GM18517 (cell line): Measurements from ENCODE around the gene KCNC3.

Experiments
- ATAC-seq: cut with Tn5 transposase; IDR thresholded peaks from one replicate; pipeline ENCODE4 v1.9.1; 2021; ENCODE audit warnings: mild to moderate bottlenecking, moderate library complexity; ENCODE audit not compliant: unreplicated experiment

KCNC3 gene

DNA sequence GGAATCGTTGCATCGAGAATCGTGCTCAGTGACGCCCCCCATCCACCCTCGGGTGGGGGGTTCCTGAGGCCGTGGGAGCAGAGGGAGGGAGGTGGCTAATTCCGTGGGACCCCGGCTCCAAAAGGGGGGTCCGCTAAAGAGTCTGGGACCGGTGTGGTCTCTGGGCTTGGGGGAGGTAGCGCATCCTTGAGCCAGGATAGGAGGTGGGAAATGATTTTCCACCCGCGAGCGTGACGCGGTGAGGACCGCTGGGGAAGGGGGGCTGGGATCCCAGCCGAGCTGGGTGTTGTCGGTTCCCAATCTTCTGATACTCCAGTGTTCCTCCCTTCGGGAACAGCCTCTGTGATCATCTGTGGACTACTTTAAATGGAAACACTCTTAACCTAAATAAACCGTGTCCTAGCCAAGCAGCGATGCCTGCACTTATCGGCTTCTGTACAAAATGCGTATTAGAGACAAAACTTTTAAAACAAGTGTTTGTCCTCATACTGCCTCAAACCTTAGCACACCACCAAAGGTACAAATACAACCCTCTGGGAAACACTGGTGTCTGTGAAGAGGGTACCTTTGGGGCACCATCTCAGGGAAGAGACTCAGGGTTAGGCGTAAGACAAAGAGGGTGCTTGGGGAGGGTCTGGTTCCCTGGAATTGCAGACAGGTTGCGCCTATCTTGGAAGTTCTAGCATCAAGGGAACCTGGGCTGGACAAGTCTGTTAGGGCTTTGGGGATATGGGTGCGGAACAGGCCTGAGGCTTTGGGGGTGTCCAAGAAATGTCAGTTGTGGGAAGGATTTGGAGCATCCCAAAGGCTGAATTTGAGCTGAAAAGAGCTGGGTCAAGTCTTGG, 16.0 kb downstream of the KCNC3 start:
- ATAC-seq, result no peak

DNA sequence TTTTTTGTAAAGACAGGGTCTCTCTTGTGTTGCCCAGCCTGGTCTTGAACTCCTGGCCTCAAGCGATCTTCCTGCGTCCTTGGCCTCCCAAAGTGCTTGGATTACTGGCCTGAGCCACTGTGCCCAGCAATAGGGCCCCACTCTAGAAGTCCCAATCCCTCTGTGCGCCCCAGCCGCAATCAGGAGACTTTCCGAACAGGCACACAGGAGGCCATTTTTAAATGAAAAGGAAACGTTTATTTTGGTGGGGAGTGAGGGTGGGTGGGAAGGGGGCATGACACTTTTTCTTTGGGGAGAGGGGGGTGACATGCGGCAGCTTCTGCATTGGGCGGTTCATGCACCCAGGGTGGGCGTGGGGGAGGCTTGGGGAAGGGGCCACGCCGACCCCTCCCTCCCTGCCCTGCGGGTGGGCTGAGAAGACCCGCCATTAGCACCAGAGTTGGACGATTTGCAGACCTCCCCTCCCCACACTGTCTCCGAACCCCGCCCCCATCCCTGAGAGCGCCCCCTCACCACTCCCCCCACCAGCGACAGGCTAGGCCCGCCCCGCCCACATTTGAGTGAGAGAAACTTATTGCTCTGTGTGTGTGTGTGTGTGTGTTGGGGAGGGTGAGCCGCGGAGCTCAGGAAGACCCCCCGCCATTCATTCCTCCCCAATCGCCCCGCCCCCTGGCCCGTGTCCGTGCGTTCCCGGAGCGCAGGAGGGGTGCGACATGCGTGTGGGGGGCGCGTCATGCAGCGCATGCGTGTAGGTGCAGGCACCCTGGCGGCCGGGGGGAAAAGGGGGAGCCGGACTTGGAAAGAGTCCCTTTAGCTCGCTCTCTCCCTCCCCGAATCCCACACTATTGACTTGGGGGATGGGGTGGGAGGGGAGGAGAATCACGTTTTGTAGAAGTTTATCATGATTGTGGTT, 17.2 kb downstream of the KCNC3 start:
- ATAC-seq, result no peak

DNA sequence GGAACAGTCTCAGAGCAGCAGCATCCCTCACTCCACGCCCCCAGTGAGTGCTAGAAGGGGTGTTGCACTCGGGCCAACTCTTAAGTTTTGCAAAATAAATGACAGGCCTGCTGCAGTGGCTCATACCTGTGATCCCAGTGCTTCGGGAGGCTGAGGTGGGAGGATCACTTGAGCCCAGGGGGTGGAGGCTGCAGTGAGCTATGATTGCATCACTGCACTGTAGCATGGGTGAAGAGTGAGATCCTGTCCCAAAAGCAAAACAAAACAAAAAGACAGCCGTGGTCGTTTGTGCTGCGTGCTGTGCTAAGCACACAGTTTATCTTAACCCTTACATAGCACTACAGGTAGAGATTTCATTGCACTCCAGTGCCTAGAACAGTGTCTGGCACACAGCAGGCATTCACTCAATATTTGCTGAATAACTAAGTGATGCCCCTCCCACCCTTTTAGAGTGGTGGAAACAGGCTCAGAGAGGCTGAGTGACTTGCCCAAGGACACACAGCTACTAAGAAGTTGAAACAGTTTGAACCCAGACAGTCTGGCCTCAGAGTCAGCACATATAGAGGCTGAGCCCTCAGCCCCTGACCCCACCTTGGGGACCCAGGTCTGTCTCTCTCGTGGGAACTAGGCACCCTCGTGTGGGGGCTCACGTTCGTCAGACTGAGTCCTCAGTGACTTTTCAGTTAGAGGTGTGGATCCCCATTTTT, 18.3 kb downstream of the KCNC3 start:
- ATAC-seq, result no peak

DNA sequence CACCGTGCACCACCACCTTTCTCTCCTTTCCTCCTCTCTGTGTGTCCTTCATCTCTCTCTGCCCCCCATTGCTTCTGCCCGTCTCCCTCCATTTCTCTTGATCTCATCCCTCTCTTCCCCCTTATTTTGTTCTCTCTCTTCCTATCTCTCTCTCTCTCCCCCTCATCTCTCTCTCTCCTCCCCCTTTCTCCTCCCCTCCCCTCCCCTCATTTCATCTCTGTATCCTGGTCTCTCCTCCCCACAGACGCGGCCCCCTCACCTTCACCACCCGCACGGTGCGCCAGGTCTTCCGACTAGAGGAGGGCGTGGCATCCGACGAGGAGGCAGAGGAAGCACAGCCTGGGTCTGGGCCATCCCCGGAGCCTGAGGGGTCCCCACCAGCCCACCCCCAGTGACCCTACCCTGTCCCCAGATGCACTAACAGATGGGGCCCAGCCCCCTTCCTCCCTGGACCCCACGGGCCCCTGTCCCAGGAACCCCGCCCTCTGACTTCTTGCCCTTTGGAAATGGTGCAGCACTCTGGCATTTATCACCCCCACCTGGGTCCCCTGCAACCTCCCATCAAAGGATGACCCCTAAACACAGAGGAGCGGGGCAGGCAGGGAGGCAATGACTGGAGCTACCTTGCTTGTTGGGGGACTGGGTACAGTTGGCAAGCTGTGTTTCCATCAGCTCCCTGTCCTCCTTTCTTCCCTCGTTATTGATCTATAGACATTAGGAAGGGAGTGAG, 19.6 kb downstream of the KCNC3 start:
- no peak for ATAC-seq

DNA sequence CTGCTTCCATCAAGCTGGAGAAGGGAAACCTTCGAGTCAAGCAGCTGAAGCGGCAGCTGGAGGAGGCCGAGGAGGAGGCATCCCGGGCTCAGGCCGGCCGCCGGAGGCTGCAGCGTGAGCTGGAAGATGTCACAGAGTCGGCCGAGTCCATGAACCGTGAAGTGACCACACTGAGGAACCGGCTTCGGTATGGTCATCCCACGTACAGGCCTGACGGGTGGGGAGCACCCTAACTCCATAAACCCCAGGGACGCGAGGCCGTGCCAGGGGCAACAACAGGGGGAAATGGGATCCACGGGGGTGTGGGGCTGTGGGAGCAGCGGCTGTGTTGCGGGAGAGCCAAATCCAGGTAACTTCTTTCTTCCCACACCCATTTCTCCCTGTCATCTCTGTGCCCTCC, 20.2 kb downstream of the KCNC3 start:
- no peak for ATAC-seq

DNA sequence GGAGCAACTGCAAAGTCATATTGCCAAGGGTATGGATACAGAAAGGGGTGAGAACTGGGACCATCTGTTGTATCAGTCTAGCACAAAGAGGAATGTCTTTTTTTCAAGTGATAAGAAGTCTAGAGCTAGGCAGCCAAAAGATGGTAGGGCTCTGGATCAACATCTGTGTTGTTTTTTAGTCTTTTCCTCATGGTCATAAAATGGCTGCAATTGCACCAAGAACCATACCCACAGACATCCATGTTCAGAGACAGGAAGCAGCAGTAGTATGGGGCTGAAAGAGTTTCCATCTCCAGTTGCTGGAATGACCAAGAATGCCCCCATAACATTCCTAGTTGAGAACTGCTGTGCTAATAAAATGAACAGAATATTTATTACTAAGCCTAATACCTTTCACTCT, 25.6 kb downstream of the KCNC3 start:
- ATAC-seq, result no peak

DNA sequence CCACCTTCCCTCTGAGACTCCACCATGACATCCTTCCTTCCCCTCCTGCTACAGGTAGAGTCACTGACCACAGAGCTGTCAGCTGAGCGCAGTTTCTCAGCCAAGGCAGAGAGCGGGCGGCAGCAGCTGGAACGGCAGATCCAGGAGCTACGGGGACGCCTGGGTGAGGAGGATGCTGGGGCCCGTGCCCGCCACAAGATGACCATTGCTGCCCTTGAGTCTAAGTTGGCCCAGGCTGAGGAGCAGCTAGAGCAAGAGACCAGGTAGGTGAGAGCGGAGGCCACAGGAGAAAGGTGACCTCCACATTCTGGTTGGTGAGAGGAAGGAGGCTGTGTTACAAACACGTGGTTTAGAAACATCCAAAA, 27.6 kb downstream of the KCNC3 start:
- ATAC-seq, result no peak

DNA sequence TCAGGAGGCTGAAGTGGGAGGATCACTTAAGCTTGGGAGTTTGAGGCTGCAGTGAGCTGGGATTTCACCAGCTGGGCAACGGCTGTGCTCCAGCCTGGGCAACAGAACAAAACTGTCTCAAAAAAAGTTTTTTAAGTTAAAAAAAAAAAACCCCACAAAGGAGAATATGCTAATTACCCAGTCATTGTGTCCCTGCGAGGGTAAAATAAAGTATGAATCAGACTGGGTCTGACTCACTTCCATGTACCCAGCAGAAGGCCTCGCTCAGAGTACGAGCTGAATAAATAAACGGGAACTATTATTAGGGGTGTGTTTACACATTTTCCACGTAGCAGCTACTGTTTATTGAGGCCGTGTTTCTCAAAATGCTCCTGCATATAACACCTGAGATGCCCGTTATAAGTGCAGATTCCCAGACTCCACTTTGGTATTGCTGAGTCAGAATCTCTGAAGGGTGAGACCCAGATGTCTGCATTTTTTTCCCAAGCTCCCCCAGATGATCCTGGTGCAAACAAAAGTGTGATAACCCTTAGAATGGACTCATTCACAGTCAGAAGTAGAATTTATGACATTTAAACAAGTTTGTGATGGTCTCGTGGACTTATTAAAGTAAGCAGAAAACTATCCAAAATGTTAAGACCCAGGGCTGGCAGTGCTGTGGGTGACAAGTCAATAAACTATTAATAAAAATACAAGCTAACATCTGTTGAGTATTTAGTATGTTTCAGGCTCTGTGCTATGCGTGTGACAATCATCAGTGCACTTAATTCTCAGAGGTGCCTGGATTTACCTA, 28.2 kb downstream of the KCNC3 start:
- ATAC-seq, result no peak

DNA sequence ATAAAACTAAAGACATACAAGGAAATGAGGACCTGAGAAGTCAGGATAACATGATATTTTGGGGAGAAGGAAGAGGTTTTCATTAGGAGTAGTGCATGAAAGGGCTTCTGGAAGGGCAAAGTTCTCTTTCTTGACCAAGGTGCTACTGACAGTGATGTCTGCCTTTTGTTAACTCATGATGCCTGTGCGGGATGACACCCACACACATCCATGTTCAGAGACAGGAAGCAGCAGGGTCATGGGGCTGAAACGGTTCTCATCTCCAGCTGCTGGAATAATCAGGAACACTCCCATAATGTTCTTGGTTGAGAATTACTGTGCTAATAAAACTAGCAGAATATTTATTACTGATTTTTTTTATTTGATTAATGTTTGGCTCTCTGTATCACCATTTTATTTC, 29.1 kb downstream of the KCNC3 start:
- no peak for ATAC-seq

DNA sequence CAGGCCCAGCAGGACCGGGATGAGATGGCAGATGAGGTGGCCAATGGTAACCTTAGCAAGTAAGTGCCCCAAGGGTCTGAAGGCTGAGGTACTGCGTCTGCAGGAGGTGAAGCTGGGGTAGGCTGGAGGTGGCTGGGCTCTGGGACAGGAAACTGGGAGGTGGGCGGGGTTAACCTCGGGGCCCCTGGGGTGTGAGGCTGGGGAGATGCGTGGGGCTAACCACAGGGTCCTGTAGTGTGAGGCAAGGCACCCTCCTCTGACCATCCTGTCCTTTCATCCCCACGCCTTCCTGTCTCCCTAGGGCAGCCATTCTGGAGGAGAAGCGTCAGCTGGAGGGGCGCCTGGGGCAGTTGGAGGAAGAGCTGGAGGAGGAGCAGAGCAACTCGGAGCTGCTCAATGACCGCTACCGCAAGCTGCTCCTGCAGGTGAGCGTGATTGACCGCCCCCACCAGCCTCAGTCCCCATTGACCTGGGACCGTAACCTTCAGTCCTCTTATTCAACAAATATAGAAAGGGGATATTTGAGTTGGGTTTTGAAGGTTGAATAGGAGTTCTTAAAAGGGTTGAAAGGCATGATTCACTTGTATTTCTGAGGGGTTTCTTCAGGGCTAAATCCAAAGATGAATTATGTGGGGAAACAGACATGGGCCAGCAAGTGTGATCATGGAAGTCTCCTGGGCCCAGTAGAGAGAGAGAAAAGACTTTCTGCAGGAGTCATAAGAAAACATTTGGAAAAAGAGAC, 35.7 kb downstream of the KCNC3 start:
- ATAC-seq, result no peak

DNA sequence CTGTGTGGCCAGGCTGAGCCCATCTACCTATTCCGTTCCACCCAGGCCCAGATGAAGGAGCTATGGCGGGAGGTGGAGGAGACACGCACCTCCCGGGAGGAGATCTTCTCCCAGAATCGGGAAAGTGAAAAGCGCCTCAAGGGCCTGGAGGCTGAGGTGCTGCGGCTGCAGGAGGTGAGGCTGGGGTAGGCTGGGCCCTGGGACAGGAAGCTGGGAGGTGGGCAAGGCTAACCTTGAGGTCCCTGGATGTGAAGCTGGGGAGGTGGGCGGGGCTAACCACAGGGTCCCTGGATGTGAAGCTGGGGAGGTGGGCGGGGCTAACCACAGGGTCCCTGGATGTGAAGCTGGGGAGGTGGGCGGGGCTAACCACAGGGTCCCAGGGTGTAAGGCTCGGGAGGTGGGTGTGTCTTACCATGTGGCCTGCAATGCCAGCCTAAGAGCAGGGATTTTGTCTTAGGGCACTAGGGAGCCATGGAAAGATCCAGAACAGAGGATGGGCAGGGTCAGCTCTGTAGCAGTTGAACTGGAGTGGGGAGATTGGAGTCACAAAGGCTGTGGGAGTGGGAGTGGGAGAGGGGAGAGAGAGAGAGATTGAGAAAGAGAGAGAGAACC, 36.9 kb downstream of the KCNC3 start:
- ATAC-seq, result no peak

DNA sequence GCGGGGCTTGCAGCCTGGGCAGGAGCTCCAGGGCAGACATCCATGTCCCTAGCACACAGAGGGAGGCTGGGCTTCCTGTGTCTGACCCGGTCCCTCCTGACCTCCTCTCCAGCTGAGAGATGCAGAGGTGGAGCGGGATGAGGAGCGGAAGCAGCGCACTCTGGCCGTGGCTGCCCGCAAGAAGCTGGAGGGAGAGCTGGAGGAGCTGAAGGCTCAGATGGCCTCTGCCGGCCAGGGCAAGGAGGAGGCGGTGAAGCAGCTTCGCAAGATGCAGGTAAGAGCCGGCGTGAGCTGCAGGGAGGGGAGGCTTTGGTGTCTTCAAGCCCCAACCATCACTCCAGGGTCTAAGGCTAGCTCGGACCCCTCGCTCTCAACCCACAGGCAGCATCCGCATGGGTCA, 38.4 kb downstream of the KCNC3 start:
- ATAC-seq, result no peak

DNA sequence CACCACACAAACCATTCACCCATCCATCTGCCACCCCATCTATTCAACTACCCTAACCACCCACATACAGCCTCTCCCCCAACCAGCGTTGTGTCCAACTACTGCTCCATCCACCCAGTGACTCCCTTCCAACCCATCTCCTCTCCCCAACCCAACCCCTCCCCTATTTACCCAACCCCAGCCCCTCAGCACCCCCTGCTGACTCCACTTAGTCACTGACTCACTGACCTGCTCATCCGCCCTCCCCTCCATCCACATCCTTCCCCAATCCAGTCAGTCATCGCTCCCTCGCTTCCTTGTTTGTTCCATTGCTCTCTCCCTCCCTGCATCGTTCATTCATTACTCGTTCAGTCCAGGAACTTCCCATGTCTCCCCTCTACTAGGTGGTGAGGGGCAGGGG, 39.2 kb downstream of the KCNC3 start:
- no peak for ATAC-seq

DNA sequence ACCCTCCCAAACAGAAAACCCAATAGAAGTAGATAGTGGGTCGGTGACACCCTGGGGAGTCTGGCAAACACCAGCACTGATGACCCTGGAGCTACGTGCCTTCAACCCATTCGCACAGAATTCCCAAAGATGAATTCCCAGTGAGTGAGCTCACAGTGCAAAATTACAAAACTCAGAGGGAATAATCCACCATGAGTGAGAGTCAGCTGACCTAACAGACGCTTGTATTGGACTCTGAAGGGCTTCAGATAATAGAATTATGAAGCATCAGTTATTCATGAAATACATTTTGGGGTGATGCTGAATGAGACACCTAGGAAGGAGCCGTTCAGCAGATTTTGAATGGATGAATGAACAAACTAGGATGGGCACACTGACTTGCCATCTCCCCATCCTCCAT, 40.2 kb downstream of the KCNC3 start:
- ATAC-seq, result no peak

DNA sequence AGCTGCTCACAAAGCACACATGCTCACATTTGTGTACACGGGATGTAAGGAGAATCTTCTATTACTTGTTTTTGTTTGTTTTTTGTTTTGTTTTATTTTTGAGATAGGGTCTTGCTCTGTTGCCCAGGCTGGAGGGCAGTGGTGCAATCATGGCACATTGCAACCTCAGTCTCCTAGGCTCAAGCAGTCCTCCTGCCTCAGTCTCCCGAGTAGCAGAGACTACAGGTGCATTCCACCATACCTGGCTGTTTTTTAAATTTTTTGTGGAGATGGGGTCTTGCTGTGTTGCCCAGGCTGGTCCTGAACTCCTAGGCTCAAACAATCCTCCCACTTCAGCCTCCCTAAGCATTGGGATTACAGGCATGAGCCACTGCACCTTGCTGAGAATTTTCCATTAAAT, 41.8 kb downstream of the KCNC3 start:
- no peak for ATAC-seq

DNA sequence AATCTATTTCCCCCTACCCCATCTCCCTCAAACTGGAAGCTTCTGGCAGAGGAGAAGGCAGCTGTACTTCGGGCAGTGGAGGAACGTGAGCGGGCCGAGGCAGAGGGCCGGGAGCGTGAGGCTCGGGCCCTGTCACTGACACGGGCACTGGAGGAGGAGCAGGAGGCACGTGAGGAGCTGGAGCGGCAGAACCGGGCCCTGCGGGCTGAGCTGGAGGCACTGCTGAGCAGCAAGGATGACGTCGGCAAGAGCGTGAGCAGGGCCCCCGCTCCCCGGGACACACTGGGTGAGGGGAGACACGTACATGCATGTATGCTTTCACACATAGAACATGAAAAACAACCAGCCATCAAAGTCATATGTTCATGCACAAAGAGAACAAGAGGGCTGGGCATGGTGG, 42.7 kb downstream of the KCNC3 start:
- no peak for ATAC-seq

DNA sequence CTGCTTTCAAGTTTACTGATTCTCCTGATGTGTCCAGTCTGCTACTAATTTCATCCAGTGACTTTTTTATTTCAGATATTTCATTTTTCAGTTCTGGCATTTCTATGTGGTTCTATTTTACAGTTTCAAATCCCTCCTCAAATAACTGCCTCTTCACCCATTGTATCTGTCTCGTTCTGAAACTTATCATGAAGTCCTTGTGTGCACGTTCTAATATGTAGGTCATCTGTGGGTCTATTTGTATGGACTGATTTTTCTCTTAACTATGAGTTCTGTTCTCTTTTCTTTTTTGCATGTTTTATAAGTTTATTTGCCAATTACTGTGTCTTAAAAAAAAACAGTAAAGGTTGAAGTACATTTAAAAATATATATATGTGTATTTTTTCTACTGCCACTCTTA, 43.3 kb downstream of the KCNC3 start:
- no peak for ATAC-seq

DNA sequence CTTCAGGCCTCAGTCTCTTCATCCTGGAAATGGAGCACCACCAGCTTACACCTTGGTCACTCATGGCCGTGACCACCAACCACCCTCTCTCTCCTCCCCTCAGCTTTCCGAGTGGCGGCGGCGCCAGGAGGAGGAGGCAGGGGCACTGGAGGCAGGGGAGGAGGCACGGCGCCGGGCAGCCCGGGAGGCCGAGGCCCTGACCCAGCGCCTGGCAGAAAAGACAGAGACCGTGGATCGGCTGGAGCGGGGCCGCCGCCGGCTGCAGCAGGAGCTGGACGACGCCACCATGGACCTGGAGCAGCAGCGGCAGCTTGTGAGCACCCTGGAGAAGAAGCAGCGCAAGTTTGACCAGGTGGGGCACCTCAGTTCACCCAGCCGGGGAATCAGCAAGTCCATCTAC, 47.7 kb downstream of the KCNC3 start:
- ATAC-seq, result no peak

DNA sequence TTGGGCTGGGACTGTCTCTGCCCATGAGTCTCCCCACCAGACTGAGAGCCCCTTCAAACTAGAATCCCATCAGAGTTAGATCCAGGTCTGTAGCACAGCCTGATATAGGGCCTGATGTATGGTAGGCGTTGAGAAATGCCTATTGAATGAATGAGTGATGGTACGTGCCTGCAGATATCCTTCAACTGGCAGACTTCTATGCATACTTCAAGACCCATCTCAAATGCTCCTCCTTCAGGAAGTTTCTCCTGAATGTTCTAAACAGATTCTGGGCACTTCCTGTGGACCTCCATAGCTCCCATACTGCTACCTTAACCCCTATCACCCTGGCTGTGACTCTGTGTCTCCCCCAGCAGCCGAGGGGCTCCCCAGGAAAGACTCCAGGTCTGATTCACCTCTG, 48.2 kb downstream of the KCNC3 start:
- ATAC-seq, result no peak
